ENCODE data around the gene C16orf78.

Gene C16orf78, protein sequence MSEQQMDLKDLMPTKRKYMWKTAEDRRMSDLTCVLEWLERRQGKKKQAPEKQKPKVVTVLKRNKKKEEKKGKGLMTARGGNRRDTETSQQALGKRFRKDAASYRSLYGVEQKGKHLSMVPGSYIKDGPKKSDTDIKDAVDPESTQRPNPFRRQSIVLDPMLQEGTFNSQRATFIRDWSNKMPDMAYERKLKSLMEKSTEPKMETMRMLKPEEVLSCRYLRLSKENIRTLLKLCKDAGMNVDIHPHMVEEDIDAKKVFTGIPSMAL

DNA sequence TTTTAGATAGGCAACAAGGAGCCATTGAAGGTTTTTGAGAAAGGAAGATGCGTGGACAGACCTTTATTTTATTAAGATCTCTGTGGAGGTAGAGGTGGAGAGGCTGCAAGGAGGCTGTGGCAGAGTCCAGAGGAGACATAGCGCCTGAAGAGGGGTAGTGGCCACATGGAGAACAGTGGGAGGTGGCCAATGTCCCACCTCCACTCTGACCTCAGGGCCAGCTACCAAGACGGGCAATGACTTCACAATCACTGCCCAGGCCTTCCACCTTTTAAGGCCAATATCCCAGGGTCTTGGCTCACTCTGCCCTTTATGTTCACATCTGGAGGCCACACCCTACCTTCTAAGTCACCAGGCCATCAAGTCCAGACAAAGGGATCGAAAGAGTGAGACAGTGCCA lies at the start of gene C16orf78:
Gene C16orf78 (plus strand): TSS at position 301 of the 400 bp plus-strand sequence. CDS start 136 bp downstream, outside the sequence.
- H3K27ac Mint-ChIP-seq = no peak within 1 kb of the TSS
- H3K9me3 Mint-ChIP-seq = no peaks in the 10 kb centered on the region
- H3K4me1 Mint-ChIP-seq (ENCODE audit: low read depth) = no peaks in the 10 kb centered on the region
- H3K36me3 Mint-ChIP-seq (ENCODE audit: low read depth) = no peaks in the 10 kb centered on the region
- H3K4me3 Mint-ChIP-seq = no peak within 1 kb of the TSS
- H3K27me3 Mint-ChIP-seq (ENCODE audit: low read depth) = no peaks in the 10 kb centered on the region

DNA sequence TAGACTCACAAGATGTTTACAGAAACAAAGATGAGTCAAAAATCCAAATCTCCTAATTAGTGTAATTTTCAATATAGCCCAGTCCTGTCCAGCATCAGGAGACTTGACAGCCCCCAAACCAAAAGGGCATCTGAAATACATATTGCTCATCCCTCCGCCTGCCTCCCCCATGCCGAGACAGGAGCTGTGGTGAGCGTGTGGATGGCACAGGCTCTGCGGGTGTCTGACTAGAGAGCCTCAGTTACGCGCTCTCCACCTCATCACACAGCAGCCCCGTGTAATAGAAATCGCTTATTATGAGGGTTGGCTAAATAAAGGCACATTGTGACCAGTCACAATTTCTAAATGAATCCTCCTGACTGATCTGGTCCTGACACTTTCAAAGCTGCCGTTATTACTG lies 48.9 kb upstream of the C16orf78 start:
- Mint-ChIP-seq H3K4me3 (no peak overlapping the region), H3K27ac (no peak overlapping the region), H3K27me3 (ENCODE audit: low read depth) (peaks cover 3% of the 10 kb centered on the region), H3K4me1 (ENCODE audit: low read depth) (no peaks in the 10 kb centered on the region), H3K36me3 (ENCODE audit: low read depth) (no peaks in the 10 kb centered on the region), H3K9me3 (no peaks in the 10 kb centered on the region)

DNA sequence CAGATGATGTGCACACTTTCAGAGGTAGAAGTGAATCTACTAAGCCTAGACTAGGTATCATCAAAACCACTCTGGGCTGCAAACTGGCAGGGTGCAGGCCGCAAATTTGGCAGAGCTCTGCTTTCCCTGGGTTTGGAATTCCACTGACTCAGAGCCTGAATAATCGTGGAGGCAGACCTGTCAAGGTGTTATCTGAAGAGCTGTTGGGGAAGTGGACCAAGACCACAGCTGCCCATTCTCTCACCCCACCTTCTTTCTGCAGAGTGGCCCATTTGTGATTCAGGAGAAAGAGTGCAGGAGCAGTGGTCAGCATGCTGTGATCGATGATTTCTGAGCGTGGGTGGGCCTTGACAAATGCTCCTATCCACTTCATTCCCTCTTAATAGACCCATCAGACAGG lies 46.1 kb upstream of the C16orf78 start:
- no peaks in the 10 kb centered on the region for H3K9me3 Mint-ChIP-seq
- H3K27ac Mint-ChIP-seq = no peak overlapping the region
- H3K4me1 Mint-ChIP-seq (ENCODE audit: low read depth) = no peaks in the 10 kb centered on the region
- H3K4me3 Mint-ChIP-seq = no peak overlapping the region
- H3K27me3 Mint-ChIP-seq (ENCODE audit: low read depth) = no peaks in the 10 kb centered on the region
- H3K36me3 Mint-ChIP-seq (ENCODE audit: low read depth) = no peaks in the 10 kb centered on the region

DNA sequence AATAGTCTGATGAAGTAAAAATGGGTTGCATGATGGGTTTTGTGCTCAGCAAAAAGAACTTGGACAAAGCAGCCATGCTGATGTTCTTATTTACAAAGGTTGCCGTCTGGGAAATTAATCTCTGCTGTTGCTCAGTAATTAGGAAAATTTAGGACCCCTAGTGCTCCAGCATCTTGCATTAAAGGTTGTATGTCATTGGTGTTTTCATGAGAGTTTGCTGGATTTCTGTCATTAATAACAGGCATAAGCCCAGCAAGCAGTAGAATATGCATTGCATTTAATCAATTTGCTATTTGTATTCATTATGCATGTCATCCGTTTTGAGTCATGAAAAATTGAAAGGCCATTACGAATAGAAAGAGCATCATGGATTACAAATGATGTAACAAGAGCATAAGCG lies 45.3 kb upstream of the C16orf78 start:
- H3K9me3 Mint-ChIP-seq = no peaks in the 10 kb centered on the region
- H3K4me1 Mint-ChIP-seq (ENCODE audit: low read depth) = no peaks in the 10 kb centered on the region
- no peaks in the 10 kb centered on the region for H3K36me3 Mint-ChIP-seq (ENCODE audit: low read depth)
- H3K4me3 Mint-ChIP-seq = no peak overlapping the region
- H3K27me3 Mint-ChIP-seq (ENCODE audit: low read depth) = no peaks in the 10 kb centered on the region
- no peak overlapping the region for H3K27ac Mint-ChIP-seq

DNA sequence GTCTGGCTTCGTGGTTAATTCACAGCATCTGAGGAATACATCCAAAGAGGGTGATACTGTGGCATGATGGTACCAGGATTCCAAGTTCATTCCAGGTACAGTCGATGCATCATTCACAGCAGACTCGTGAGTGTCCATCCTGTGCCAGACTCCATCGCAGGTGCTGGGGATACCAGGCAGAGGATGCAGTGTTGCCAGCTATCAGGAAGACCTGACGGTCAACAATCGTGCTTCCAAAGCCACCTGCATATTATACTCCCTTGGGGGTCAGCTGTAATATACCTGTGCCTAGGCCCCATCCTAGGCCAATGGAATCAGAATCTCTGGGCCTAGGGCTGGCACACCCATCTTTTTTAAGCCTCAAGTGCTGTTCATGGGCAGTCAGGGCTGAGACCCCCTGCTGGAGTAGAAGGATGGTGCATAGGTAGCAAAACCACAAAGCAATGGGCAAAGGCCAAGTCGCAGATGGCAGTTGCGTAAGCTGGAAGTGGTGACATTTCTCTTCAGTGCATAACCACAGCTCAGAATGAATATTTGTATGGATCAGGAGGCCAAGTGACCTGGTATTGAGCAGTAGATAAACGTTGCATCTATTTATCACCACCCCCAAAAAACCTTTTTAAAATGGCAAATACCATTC lies 42.9 kb upstream of the C16orf78 start:
- Mint-ChIP-seq H3K4me1 (ENCODE audit: low read depth) (no peaks in the 10 kb centered on the region), H3K27me3 (ENCODE audit: low read depth) (no peaks in the 10 kb centered on the region), H3K36me3 (ENCODE audit: low read depth) (no peaks in the 10 kb centered on the region), H3K9me3 (no peaks in the 10 kb centered on the region), H3K27ac (no peak overlapping the region), H3K4me3 (no peak overlapping the region)

DNA sequence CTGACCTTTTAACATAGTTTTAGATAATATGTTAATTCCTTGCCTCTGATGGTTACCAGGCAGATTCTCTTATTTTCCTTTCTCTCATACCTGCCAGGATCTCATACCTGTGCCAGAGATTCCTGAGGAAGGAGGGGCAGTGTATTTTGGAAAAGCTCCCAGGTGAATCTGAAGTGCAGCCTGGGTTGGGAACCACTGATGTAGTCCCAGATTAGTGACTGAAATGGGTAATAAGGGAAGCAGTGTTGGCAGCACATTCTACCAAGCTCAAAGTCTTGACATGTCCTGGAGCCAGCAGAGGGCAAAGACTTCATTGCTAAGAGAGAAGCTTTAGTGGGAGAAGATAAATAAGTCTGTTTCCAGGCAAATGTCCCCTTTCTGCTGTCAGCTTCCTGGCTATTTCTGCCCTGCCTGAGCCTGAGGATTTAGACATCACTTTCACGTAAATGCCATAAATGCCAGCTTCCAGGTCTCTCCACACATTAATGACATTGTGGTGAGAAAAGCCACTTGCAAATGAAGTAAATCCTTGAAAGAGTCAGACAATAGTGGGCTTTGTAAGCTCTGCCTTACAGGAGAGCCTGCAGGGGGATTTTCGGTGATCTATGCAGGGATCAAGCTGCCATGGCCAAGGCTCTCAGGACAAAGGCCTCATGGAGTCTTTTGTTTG lies 40.9 kb upstream of the C16orf78 start:
- H3K4me1 Mint-ChIP-seq (ENCODE audit: low read depth) = no peaks in the 10 kb centered on the region
- no peaks in the 10 kb centered on the region for H3K36me3 Mint-ChIP-seq (ENCODE audit: low read depth)
- no peaks in the 10 kb centered on the region for H3K9me3 Mint-ChIP-seq
- H3K4me3 Mint-ChIP-seq = no peak overlapping the region
- no peak overlapping the region for H3K27ac Mint-ChIP-seq
- H3K27me3 Mint-ChIP-seq (ENCODE audit: low read depth) = no peaks in the 10 kb centered on the region

DNA sequence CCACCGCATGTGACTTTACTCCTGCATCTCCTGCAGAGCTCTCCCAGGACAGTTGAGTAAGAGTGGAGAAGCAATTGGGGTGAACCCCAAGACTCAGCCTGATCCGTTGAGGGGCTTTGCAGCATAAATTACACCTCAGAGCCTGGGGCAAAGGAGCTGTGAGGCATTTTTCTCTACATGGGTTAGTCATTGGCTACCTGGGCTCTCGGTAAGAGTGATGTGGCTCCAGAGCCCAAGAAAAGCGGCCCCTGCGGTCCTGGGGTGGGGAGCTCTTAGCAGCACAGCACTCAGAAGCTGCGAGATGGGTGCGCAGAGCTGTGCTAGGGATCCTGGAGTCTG lies 40.4 kb upstream of the C16orf78 start:
- H3K36me3 Mint-ChIP-seq (ENCODE audit: low read depth) = no peaks in the 10 kb centered on the region
- no peaks in the 10 kb centered on the region for H3K4me1 Mint-ChIP-seq (ENCODE audit: low read depth)
- no peak overlapping the region for H3K4me3 Mint-ChIP-seq
- H3K27me3 Mint-ChIP-seq (ENCODE audit: low read depth) = no peaks in the 10 kb centered on the region
- no peak overlapping the region for H3K27ac Mint-ChIP-seq
- no peaks in the 10 kb centered on the region for H3K9me3 Mint-ChIP-seq

DNA sequence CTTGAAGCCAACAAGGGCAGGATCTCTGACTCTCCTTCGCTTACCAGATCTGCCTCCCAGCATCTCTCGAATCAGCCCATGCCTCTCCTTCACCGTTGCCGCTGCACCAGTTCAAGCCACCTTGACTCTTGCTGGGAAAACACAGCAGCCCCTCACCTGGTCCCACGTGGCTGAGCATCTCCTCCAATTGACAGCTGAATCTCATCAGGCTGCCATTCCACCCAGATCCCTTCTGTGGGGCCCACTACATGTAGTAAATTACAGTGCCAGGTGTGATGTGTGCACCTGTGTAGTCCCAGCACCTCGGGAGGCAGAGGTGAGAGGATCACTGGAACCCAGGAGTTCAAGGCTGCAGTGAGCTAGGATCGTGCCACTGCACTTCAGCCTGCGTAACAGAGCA lies 37.8 kb upstream of the C16orf78 start:
- Mint-ChIP-seq H3K9me3 (no peaks in the 10 kb centered on the region), H3K27ac (no peak overlapping the region), H3K36me3 (ENCODE audit: low read depth) (no peaks in the 10 kb centered on the region), H3K4me1 (ENCODE audit: low read depth) (no peaks in the 10 kb centered on the region), H3K4me3 (no peak overlapping the region), H3K27me3 (ENCODE audit: low read depth) (no peaks in the 10 kb centered on the region)

DNA sequence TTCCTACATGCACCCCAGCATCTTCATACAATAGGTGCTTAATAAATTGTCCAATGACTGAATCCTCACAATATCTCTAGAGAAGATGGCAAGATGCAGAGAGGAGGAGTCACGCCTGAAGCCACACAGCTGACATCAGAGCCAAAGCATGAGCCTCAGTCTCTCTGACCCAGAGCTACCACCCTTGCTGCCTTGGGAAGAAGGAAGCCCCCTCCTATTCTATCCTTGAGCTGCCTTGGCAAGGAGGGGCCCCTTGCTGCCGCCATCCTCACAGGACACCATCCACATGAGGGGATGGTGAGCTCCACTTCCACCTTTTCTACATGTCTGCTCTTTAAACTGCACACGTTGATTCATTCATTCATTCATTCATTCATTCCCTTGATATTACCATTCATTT lies 37.0 kb upstream of the C16orf78 start:
- Mint-ChIP-seq H3K36me3 (ENCODE audit: low read depth) (no peaks in the 10 kb centered on the region), H3K27me3 (ENCODE audit: low read depth) (no peaks in the 10 kb centered on the region)

DNA sequence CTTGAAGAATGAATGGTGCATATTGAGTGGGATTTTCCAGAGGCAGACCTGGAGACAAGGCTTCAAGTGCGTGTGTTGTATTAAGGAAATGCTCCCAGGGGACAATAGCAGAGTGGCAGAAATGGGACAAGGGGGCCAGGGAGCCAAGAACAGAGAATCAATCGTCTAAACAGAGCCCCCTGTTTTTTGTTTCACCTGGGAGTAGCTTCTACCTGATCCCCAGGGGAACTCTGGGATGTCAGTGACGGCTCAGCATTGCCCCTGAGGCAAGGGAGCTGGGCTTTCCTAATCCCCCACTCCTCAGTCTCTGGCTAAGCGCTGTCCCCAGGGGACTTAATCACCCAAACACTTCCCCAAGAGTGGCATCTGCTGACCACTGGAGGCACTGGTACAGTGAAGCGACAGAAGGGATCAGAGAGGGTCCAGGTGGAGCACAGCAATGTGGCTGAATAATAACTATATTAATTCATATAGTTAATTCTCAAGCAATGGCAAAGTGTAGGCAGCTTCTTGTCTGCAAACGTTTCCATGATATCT lies 35.7 kb upstream of the C16orf78 start:
- Mint-ChIP-seq H3K4me1 (ENCODE audit: low read depth) (no peaks in the 10 kb centered on the region), H3K27ac (no peak overlapping the region), H3K27me3 (ENCODE audit: low read depth) (no peaks in the 10 kb centered on the region), H3K4me3 (no peak overlapping the region), H3K36me3 (ENCODE audit: low read depth) (no peaks in the 10 kb centered on the region), H3K9me3 (no peaks in the 10 kb centered on the region)

More for the DNA sequence above, 37.0 kb upstream of the C16orf78 start:
- H3K9me3 Mint-ChIP-seq = no peaks in the 10 kb centered on the region
- no peak overlapping the region for H3K27ac Mint-ChIP-seq
- no peak overlapping the region for H3K4me3 Mint-ChIP-seq
- no peaks in the 10 kb centered on the region for H3K4me1 Mint-ChIP-seq (ENCODE audit: low read depth)

DNA sequence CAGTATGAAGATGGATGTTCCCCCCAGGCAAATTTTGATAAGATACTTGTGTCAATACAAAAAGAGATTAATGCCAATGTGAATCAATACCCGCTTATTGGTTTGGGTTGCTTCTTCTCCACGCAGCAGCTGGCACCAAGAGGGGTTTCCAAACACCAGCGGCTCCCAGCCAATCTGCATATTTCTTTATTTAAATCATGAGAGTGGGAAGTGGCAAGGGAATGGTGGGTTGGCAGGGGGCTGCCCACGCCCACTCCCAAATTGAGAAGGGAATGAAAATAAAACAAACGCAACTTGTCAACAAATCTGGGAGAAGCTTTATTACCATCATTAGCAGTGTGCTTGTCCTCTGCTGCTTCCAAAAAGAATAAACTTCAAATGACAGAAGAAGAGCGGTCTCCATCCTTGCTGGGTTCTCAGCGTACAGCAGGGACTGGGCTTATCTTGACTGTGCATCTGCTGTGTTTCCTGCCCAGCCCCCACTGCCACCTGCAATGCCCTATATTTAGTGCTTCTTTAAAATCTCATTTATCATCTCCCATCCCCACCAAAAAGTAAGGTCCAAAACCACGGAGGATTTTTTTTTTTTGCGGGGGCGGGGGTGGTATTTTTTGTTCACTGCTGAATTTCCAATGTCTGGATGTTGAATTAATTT lies 34.9 kb upstream of the C16orf78 start:
- Mint-ChIP-seq H3K27ac (no peak overlapping the region), H3K27me3 (ENCODE audit: low read depth) (no peaks in the 10 kb centered on the region), H3K4me3 (no peak overlapping the region), H3K9me3 (no peaks in the 10 kb centered on the region), H3K36me3 (ENCODE audit: low read depth) (no peaks in the 10 kb centered on the region), H3K4me1 (ENCODE audit: low read depth) (no peaks in the 10 kb centered on the region)

DNA sequence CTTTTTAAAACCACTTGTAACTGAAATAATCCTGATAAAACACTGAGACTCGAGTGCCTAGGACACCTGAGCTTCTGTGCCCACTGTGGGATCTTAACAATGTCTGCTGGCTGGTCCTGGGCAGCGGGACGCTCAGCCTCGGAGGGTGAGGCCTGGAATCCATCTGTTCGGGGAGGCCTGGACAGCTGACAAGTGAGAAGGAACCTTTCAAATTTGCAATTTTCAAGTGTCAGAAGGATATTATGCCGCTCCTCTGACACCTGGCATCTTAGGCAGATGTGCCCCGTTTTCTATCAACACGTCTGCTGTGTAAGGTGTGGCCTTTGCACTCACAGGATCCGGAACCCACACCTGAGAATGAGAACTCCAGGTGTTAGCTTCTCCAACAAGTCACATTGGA lies 33.1 kb upstream of the C16orf78 start:
- Mint-ChIP-seq H3K9me3 (no peaks in the 10 kb centered on the region), H3K27me3 (ENCODE audit: low read depth) (no peaks in the 10 kb centered on the region), H3K27ac (no peak overlapping the region), H3K36me3 (ENCODE audit: low read depth) (no peaks in the 10 kb centered on the region), H3K4me1 (ENCODE audit: low read depth) (no peaks in the 10 kb centered on the region), H3K4me3 (no peak overlapping the region)

DNA sequence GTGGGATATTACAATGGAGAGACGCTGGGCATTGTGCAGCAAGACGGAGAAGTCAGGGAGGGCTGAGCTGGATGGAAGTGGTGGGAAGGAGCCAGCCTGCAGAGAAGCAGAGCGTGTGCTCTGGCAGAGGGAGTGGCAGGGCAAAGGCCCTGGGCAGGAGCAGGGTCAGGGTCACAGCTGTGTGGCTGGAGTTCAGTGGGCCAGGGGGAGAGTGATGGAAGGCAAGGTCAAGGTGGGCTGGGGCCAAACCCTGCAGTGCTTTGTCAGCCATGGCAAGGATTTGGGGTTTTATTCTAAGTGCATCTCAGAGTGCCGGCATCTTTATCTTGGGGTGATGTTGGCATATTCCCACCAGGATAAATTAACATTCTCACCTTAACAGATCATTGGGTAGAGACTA lies 31.9 kb upstream of the C16orf78 start:
- H3K27ac Mint-ChIP-seq = no peak overlapping the region
- no peaks in the 10 kb centered on the region for H3K36me3 Mint-ChIP-seq (ENCODE audit: low read depth)

DNA sequence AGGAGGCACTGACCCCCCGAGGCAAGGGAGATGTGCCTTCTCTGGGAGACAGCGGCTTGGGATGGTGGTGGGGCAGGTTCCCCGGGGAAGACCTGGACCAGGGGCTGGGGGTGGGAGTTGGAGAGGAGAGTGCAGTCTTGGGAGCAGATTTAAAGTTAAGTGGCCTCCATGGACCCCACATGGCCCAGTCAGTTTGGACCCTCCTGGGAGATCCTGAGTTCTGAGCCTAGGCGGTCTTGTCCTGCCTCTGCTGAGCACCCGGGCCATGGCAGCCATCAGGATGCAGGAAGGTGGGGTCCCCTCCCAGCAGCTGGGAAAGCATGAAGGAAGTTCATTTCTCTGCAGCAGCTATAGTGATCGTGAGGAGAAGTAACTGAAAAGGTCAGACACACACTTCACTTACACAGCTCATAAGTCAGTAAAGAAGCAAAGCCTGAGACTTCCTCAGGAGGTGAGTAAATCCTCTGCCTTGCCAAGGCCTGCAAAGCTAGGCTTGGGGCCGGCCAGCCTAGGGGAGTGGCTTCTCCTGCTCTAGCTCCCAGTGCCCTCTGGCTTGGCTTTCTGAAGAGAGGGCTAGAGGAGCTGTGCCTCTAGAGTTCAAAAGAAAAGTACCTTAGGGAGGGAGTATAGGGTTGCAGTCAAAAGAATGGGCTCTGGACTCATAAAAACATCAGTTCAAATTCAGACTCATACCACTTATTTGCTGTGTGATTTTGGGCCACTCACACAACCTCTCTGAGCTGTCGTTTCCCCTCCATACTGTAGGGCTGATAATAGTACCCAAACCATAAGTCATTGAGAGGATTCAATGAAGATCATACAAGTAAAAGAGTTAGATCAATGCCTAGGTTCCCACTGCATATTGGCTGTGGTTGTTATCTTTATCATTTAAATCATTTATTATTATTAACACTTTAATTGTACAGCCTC lies 31.0 kb upstream of the C16orf78 start:
- Mint-ChIP-seq H3K4me1 (ENCODE audit: low read depth) (no peaks in the 10 kb centered on the region), H3K27ac (no peak overlapping the region), H3K9me3 (no peaks in the 10 kb centered on the region), H3K4me3 (no peak overlapping the region), H3K36me3 (ENCODE audit: low read depth) (no peaks in the 10 kb centered on the region), H3K27me3 (ENCODE audit: low read depth) (no peaks in the 10 kb centered on the region)

More for the DNA sequence above, 31.9 kb upstream of the C16orf78 start:
- Mint-ChIP-seq H3K4me1 (ENCODE audit: low read depth) (no peaks in the 10 kb centered on the region), H3K9me3 (no peaks in the 10 kb centered on the region), H3K4me3 (no peak overlapping the region), H3K27me3 (ENCODE audit: low read depth) (no peaks in the 10 kb centered on the region)
